CD4-positive, alpha-beta T cell (primary cell): ENCODE measurements around the gene ITGA5. TPM values are rescaled to one million over a fixed set of nuclear protein-coding genes. Genes with fewer than 3 reads are reported as not detected.
A peak's percentile ranks its signal among the peaks of the same experiment; 100 is the strongest.

Experiments used
- ATAC-seq: fragments of 200-7000 bp; cut with Tn5 transposase; one replicate; pipeline ENCODE4 v1.10.0; 2022; ENCODE audit warnings: mild to moderate bottlenecking; ENCODE audit not compliant: poor library complexity
- CTCF ChIA-PET: fragments of 350-600 bp; sonication (Branson Sonifier 250); formaldehyde crosslinking; loops from one replicate; lab custom pipeline; 2021; ENCODE audit warnings: antibody characterized with exemption, inconsistent platforms; lab: Charles Lee
- POLR2A ChIA-PET: fragments of 350-600 bp; sonication (Branson Sonifier 250); formaldehyde crosslinking; loops from one replicate; lab custom pipeline; 2021; ENCODE audit warnings: antibody characterized with exemption, inconsistent platforms; lab: Charles Lee
- DNase-seq, 14 experiments: peaks; one replicate each; pipeline ENCODE4 v3.0.0-alpha.2; 2013 to 2020; ENCODE audit warnings: mixed read lengths in 2 of 14
- H3K27ac ChIP-seq, 2 donors: one replicate each; pipeline versions ENCODE4 v1.5.1 to v1.7.0; 2013; ENCODE audit warnings: low read length in 2 of 2, low read depth in 1 of 2, mild to moderate bottlenecking in 1 of 2
- H3K27me3 ChIP-seq, 2 experiments: 1 replicate in 1 of 2; 2 replicates in 1 of 2; pipeline versions ENCODE4 v1.6.1 to v1.7.0; 2013; ENCODE audit warnings: low read length in 2 of 2, control low read depth in 1 of 2, mild to moderate bottlenecking in 1 of 2, moderate library complexity in 1 of 2; ENCODE audit not compliant: insufficient read depth in 2 of 2, control insufficient read depth in 1 of 2
- H3K36me3 ChIP-seq: one replicate; pipeline ENCODE4 v1.6.1; 2013; ENCODE audit warnings: low read length, control low read depth; ENCODE audit not compliant: insufficient read depth
- H3K4me1 ChIP-seq: one replicate; pipeline ENCODE4 v1.6.1; 2013; ENCODE audit warnings: low read length, control low read depth; ENCODE audit not compliant: insufficient read depth
- H3K4me3 ChIP-seq: one replicate; pipeline ENCODE4 v1.5.1; 2013; ENCODE audit warnings: mild to moderate bottlenecking, low read length, moderate library complexity
- H3K9me3 ChIP-seq, 2 experiments: 1 replicate in 1 of 2; 2 replicates in 1 of 2; pipeline versions ENCODE4 v1.6.1 to v1.7.0; 2013; ENCODE audit warnings: low read length in 2 of 2, mild to moderate bottlenecking in 2 of 2, control low read depth in 1 of 2, moderate library complexity in 1 of 2; ENCODE audit not compliant: control insufficient read depth in 1 of 2, insufficient read depth in 1 of 2
- H3K27ac Mint-ChIP-seq: one replicate; pipeline ENCODE4 v1.8.0; 2020; ENCODE audit warnings: mixed read lengths
- H3K27me3 Mint-ChIP-seq: one replicate; pipeline ENCODE4 v1.8.0; 2021; ENCODE audit warnings: mixed read lengths
- H3K36me3 Mint-ChIP-seq: one replicate; pipeline ENCODE4 v1.8.0; 2021; ENCODE audit warnings: low read depth, mixed read lengths
- H3K4me1 Mint-ChIP-seq: one replicate; pipeline ENCODE4 v1.8.0; 2021; ENCODE audit warnings: low read depth, mixed read lengths
- H3K4me3 Mint-ChIP-seq: one replicate; pipeline ENCODE4 v1.8.0; 2020; ENCODE audit warnings: mild to moderate bottlenecking, mixed read lengths
- H3K9me3 Mint-ChIP-seq: one replicate; pipeline ENCODE4 v1.8.0; 2020; ENCODE audit warnings: mixed read lengths
- CTCF ChIP-seq: fragments of 200-600 bp; IDR thresholded peaks from one replicate; pipeline ENCODE4 v1.8.0; 2022; ENCODE audit warnings: antibody characterized with exemption, mild to moderate bottlenecking
- intact Hi-C, 2 experiments: fragments of 100-400 bp; cut with DNase I in 1 of 2; cut with micrococcal nuclease in 1 of 2; formaldehyde crosslinking; loops; one replicate each; pipeline versions ENCODE4 v1.15.1 to v1.9.0; 2023 to 2025; cut with DNase I, micrococcal nuclease
- total RNA-seq, 174 experiments: library from RNA in 2 of 174; stranded (reverse) in 2 of 174; gene quantifications; one replicate each; pipeline ENCODE4 v1.2.3 and lab custom pipeline; 2021 to 2026

ITGA5 gene
- total RNA-seq, 2 experiments from 2014 or later: 143 to 159 TPM

GRCh38 chr12:54404061-54405004, 14.7 kb downstream of the ITGA5 start:
- POLR2A ChIA-PET: interaction anchor here (0.6 to 1.2 kb wide), 3 partner anchors 9 to 180 kb away, joined by 3 to 7 read pairs (median 3); no protein-coding TSS in a partner anchor
- Mint-ChIP-seq H3K27ac (peak overlapping the region; percentile 86), H3K4me3 (no peak overlapping the region), H3K36me3 (peaks cover 96% of the 10 kb centered on the region), H3K4me1 (peaks cover 50% of the 10 kb centered on the region), H3K9me3 (no peaks in the 10 kb centered on the region), H3K27me3 (no peaks in the 10 kb centered on the region)
- Histone ChIP-seq H3K4me1 (peaks cover 46% of the 10 kb centered on the region), H3K4me3 (no peak overlapping the region), H3K27ac (peak overlapping the region; percentile 29 to 52), H3K9me3 (no peaks in the 10 kb centered on the region), H3K27me3 (no peaks in the 10 kb centered on the region), H3K36me3 (peaks cover 100% of the 10 kb centered on the region)
- ATAC-seq (peak; percentile 68), DNase-seq (peak; percentile 55 to 85 (median 64))
- CTCF ChIA-PET: interaction anchor here (0.9 to 8.6 kb wide), 4 partner anchors 11 to 35 kb away, joined by 3 to 147 read pairs (median 6); partner anchors contain the start of gene ITGA5
- TF ChIP-seq CTCF: peak; percentile 99
- intact Hi-C loops: loop anchor here in 1 of 2 experiments (5.0 kb wide), 1 partner anchor 93 kb away; the partner anchor contains the start of gene NCKAP1L

GRCh38 chr12:54401119-54401518, 17.9 kb downstream of the ITGA5 start:
- no peak overlapping the region for H3K4me3 Mint-ChIP-seq
- ChIA-PET POLR2A (interaction anchor here (3.8 to 4.9 kb wide), 2 partner anchors 11 to 17 kb away, joined by 45 to 52 read pairs; partner anchors contain the start of gene ITGA5), CTCF (interaction anchor here (1.2 to 8.6 kb wide), 3 partner anchors 15 to 38 kb away, joined by 3 to 153 read pairs (median 147); partner anchors contain the start of gene ITGA5)
- Histone ChIP-seq H3K27me3 (no peaks in the 10 kb centered on the region), H3K36me3 (peaks cover 99% of the 10 kb centered on the region), H3K4me1 (peaks cover 24% of the 10 kb centered on the region), H3K9me3 (no peaks in the 10 kb centered on the region), H3K4me3 (no peak overlapping the region), H3K27ac (no peak overlapping the region)
- H3K36me3 Mint-ChIP-seq: peaks cover 96% of the 10 kb centered on the region
- intact Hi-C loops: loop anchor here in 1 of 2 experiments (5.0 kb wide), 1 partner anchor 96 kb away; the partner anchor contains the start of gene NCKAP1L
- ATAC-seq (no peak), DNase-seq (no peak)
- H3K27ac Mint-ChIP-seq: peak overlapping the region; percentile 52
- no peak for TF ChIP-seq CTCF
- peaks cover 26% of the 10 kb centered on the region for H3K4me1 Mint-ChIP-seq
- H3K9me3 Mint-ChIP-seq: no peaks in the 10 kb centered on the region
- no peaks in the 10 kb centered on the region for H3K27me3 Mint-ChIP-seq

GRCh38 chr12:54398995-54399793, 19.9 kb downstream of the ITGA5 start:
- DNase-seq: peak; percentile 80 to 93 (median 88)
- Mint-ChIP-seq H3K36me3 (peaks cover 96% of the 10 kb centered on the region), H3K27me3 (no peaks in the 10 kb centered on the region), H3K27ac (peak overlapping the region; percentile 4), H3K4me1 (peaks cover 18% of the 10 kb centered on the region), H3K9me3 (no peaks in the 10 kb centered on the region), H3K4me3 (no peak overlapping the region)
- Histone ChIP-seq H3K36me3 (peaks cover 97% of the 10 kb centered on the region), H3K4me3 (no peak overlapping the region), H3K4me1 (peaks cover 13% of the 10 kb centered on the region), H3K27me3 (no peaks in the 10 kb centered on the region), H3K27ac (no peak overlapping the region), H3K9me3 (no peaks in the 10 kb centered on the region)
- ChIA-PET CTCF (interaction anchor here (0.5 to 8.6 kb wide), 35 partner anchors 9 to 143 kb away, joined by 3 to 153 read pairs (median 4); partner anchors contain the start of genes COPZ1, ITGA5 and NCKAP1L), POLR2A (interaction anchor here (0.9 to 4.9 kb wide), 11 partner anchors 13 to 119 kb away, joined by 3 to 61 read pairs (median 6); partner anchors contain the start of genes CBX5, HNRNPA1, ITGA5 and NCKAP1L)
- intact Hi-C loops: loop anchor here (1.0 to 2.0 kb wide), 2 partner anchors 14 to 40 kb away; no protein-coding TSS in a partner anchor
- TF ChIP-seq CTCF: peak; percentile 97
- peak; percentile 98 for ATAC-seq
